WTC11 (cell line): ENCODE data around the gene ITPRID2. TPM values are rescaled to one million over a fixed set of nuclear protein-coding genes. Genes with fewer than 3 reads are reported as not detected.

Experiments used
- ATAC-seq: fragments of 200-7000 bp; cut with Tn5 transposase; 2 replicates; pipeline ENCODE4 v1.10.0; 2021; ENCODE audit warnings: mild to moderate bottlenecking, moderate library complexity
- CTCF ChIA-PET: fragments of 300-600 bp; sonication (Branson Sonifier 250); formaldehyde crosslinking; loops from one replicate; lab custom pipeline; 2021; ENCODE audit warnings: antibody characterized with exemption; lab: Charles Lee
- POLR2A ChIA-PET: fragments of 350-600 bp; sonication (Branson Sonifier 250); formaldehyde crosslinking; loops from one replicate; lab custom pipeline; 2021; ENCODE audit warnings: antibody characterized with exemption; lab: Charles Lee
- DNase-seq: peaks from one replicate; pipeline ENCODE4 v3.0.0; 2021; ENCODE audit warnings: low spot score
- H3K27ac Mint-ChIP-seq: 2 replicates; pipeline ENCODE4 v1.8.0; 2021; ENCODE audit warnings: mixed read lengths
- H3K27me3 Mint-ChIP-seq: 2 replicates; pipeline ENCODE4 v1.8.0; 2021; ENCODE audit warnings: low read depth, mild to moderate bottlenecking, moderate library complexity, mixed read lengths
- H3K36me3 Mint-ChIP-seq: 2 replicates; pipeline ENCODE4 v1.8.0; 2021; ENCODE audit warnings: mixed read lengths
- H3K4me1 Mint-ChIP-seq: 2 replicates; pipeline ENCODE4 v1.8.0; 2022; ENCODE audit warnings: mixed read lengths
- H3K4me3 Mint-ChIP-seq: 2 replicates; pipeline ENCODE4 v1.8.0; 2021; ENCODE audit warnings: mild to moderate bottlenecking, moderate library complexity, mixed read lengths
- H3K9me3 Mint-ChIP-seq: 2 replicates; pipeline ENCODE4 v1.8.0; 2021; ENCODE audit warnings: mixed read lengths
- ATF6 ChIP-seq: sonication (generic); formaldehyde crosslinking; IDR thresholded peaks from 2 replicates; pipeline ENCODE4 v1.8.1; 2023; ENCODE audit warnings: mild to moderate bottlenecking, missing genetic modification reagents
- CREB1 ChIP-seq: sonication (generic); formaldehyde crosslinking; IDR thresholded peaks from 2 replicates; pipeline ENCODE4 v1.8.0; 2023; ENCODE audit warnings: mild to moderate bottlenecking, missing genetic modification reagents
- E2F4 ChIP-seq: sonication (generic); formaldehyde crosslinking; IDR thresholded peaks from 2 replicates; pipeline ENCODE4 v1.8.1; 2022; ENCODE audit warnings: low read depth, mild to moderate bottlenecking, moderate library complexity, missing genetic modification reagents, borderline replicate concordance
- ERG ChIP-seq: fragments of 250-450 bp; sonication (Bioruptor Pico); IDR thresholded peaks from 2 replicates; pipeline ENCODE4 v1.8.0; 2021; ENCODE audit warnings: mild to moderate bottlenecking
- ETV6 ChIP-seq: sonication (generic); formaldehyde crosslinking; IDR thresholded peaks from 2 replicates; pipeline ENCODE4 v1.8.1; 2022; ENCODE audit warnings: mild to moderate bottlenecking, missing genetic modification reagents
- FOXJ3 ChIP-seq: sonication (generic); formaldehyde crosslinking; IDR thresholded peaks from 2 replicates; pipeline ENCODE4 v1.9.0; 2021; ENCODE audit warnings: missing genetic modification reagents, mild to moderate bottlenecking, borderline replicate concordance
- FOXK1 ChIP-seq: sonication (generic); formaldehyde crosslinking; IDR thresholded peaks from 2 replicates; pipeline ENCODE4 v1.8.0; 2022; ENCODE audit warnings: mild to moderate bottlenecking, moderate library complexity, missing genetic modification reagents
- HMGA2 ChIP-seq: fragments of 250-450 bp; sonication (Bioruptor Pico); IDR thresholded peaks from 2 replicates; pipeline ENCODE4 v1.4.0; 2021; ENCODE audit warnings: mild to moderate bottlenecking, moderate library complexity
- JUN ChIP-seq: sonication (generic); formaldehyde crosslinking; IDR thresholded peaks from 2 replicates; pipeline ENCODE4 v1.8.0; 2023; ENCODE audit warnings: mild to moderate bottlenecking, missing genetic modification reagents
- MLX ChIP-seq: sonication (generic); formaldehyde crosslinking; IDR thresholded peaks from 2 replicates; pipeline ENCODE4 v1.8.1; 2023; ENCODE audit warnings: mild to moderate bottlenecking, missing genetic modification reagents, moderate library complexity
- NFATC4 ChIP-seq: fragments of 250-450 bp; sonication (Bioruptor Pico); IDR thresholded peaks from 2 replicates; pipeline ENCODE4 v1.9.0; 2021; ENCODE audit warnings: mild to moderate bottlenecking
- NFE2L1 ChIP-seq: sonication (generic); formaldehyde crosslinking; IDR thresholded peaks from 2 replicates; pipeline ENCODE4 v1.8.1; 2023; ENCODE audit warnings: missing genetic modification reagents
- SMAD3 ChIP-seq: sonication (generic); formaldehyde crosslinking; IDR thresholded peaks from 2 replicates; pipeline ENCODE4 v1.8.0; 2022; ENCODE audit warnings: missing genetic modification reagents, mild to moderate bottlenecking, borderline replicate concordance
- SP1 ChIP-seq: sonication (generic); formaldehyde crosslinking; conservative IDR thresholded peaks from 2 replicates; pipeline ENCODE4 v1.8.1; 2022; ENCODE audit warnings: missing genetic modification reagents
- STAT6 ChIP-seq: sonication (generic); formaldehyde crosslinking; conservative IDR thresholded peaks from 2 replicates; pipeline ENCODE4 v1.8.1; 2023; ENCODE audit warnings: mild to moderate bottlenecking, low read depth, missing genetic modification reagents, moderate library complexity
- TP53 ChIP-seq: sonication (generic); formaldehyde crosslinking; IDR thresholded peaks from 2 replicates; pipeline ENCODE4 v1.8.1; 2023; ENCODE audit warnings: mild to moderate bottlenecking, missing genetic modification reagents
- USF2 ChIP-seq: sonication (generic); formaldehyde crosslinking; IDR thresholded peaks from 2 replicates; pipeline ENCODE4 v1.8.1; 2023; ENCODE audit warnings: mild to moderate bottlenecking, missing genetic modification reagents, moderate library complexity
- ZNF232 ChIP-seq: sonication (generic); formaldehyde crosslinking; IDR thresholded peaks from 2 replicates; pipeline ENCODE4 v1.8.0; 2022; ENCODE audit warnings: mild to moderate bottlenecking, missing genetic modification reagents
- ZNF263 ChIP-seq: sonication (generic); formaldehyde crosslinking; IDR thresholded peaks from 2 replicates; pipeline ENCODE4 v1.8.1; 2022; ENCODE audit warnings: low read depth, mild to moderate bottlenecking, moderate library complexity, missing genetic modification reagents
- ZNF317 ChIP-seq: sonication (generic); formaldehyde crosslinking; IDR thresholded peaks from 2 replicates; pipeline ENCODE4 v1.8.1; 2023; ENCODE audit warnings: low read depth, mild to moderate bottlenecking, moderate library complexity, missing genetic modification reagents, borderline replicate concordance
- ZNF416 ChIP-seq: fragments of 250-450 bp; sonication (Bioruptor Pico); IDR thresholded peaks from 2 replicates; pipeline ENCODE4 v1.9.0; 2021; ENCODE audit warnings: mild to moderate bottlenecking, inconsistent platforms
- ZNF512 ChIP-seq: sonication (generic); formaldehyde crosslinking; IDR thresholded peaks from 2 replicates; pipeline ENCODE4 v1.8.1; 2022; ENCODE audit warnings: missing genetic modification reagents, borderline replicate concordance
- ZNF671 ChIP-seq: fragments of 250-450 bp; sonication (Bioruptor Pico); IDR thresholded peaks from 2 replicates; pipeline ENCODE4 v1.8.0; 2021; ENCODE audit warnings: mild to moderate bottlenecking
- total RNA-seq: library from RNA; stranded (reverse); gene quantifications from 3 replicates; pipeline ENCODE4 v1.2.3, GENCODE V29; 2021

Gene ITPRID2
- total RNA-seq, 1 experiment from 2014 or later: 19.4 TPM

- Mint-ChIP-seq H3K27ac (no peak overlapping the region), H3K36me3 (no peaks in the 10 kb centered on the region), H3K4me1 (peaks cover 34% of the 10 kb centered on the region), H3K9me3 (no peaks in the 10 kb centered on the region), H3K27me3 (no peaks in the 10 kb centered on the region)
- no peak for DNase-seq
- TF ChIP-seq STAT6: no peak
- no peak for TF ChIP-seq JUN (CRISPR knock-in tag)
- TF ChIP-seq FOXJ3 (CRISPR knock-in tag): no peak
- TF ChIP-seq ETV6 (CRISPR knock-in tag): no peak
- TF ChIP-seq NFATC4 (CRISPR knock-in tag): no peak
- no peak for TF ChIP-seq ATF6 (CRISPR knock-in tag)
- no peak for TF ChIP-seq SP1 (CRISPR knock-in tag)
- TF ChIP-seq TP53 (CRISPR knock-in tag): no peak
- TF ChIP-seq ZNF263 (CRISPR knock-in tag): no peak
- no peak for TF ChIP-seq E2F4 (CRISPR knock-in tag)
- no peak for TF ChIP-seq USF2 (CRISPR knock-in tag)
- TF ChIP-seq, all 79 proteins: peak for 0
- ChIA-PET POLR2A (no interaction called here), CTCF (interaction anchor here (0.6 kb wide), 1 partner anchor 102 kb away, joined by 4 read pairs; no protein-coding TSS in a partner anchor)
- H3K4me3 Mint-ChIP-seq: no peak overlapping the region
- ATAC-seq: no peak
Observed at GRCh38 chr2:181851726-181852125, 39.8 kb upstream of the ITPRID2 start.

GRCh38 chr2:181853696-181854095, 37.8 kb upstream of the ITPRID2 start:
- TF ChIP-seq ZNF671 (CRISPR knock-in tag) (no peak), HMGA2 (CRISPR knock-in tag) (no peak), FOXK1 (CRISPR knock-in tag) (no peak), ZNF416 (CRISPR knock-in tag) (no peak), ZNF317 (CRISPR knock-in tag) (no peak), MLX (CRISPR knock-in tag) (no peak), NFE2L1 (no peak), SMAD3 (CRISPR knock-in tag) (no peak), ERG (no peak), ZNF512 (CRISPR knock-in tag) (no peak), ATF6 (CRISPR knock-in tag) (no peak), JUN (CRISPR knock-in tag) (no peak), ZNF232 (CRISPR knock-in tag) (no peak), CREB1 (CRISPR knock-in tag) (no peak)
- TF ChIP-seq, all 79 proteins: peak for 0
- CTCF ChIA-PET: no interaction called here
- H3K4me1 Mint-ChIP-seq: peaks cover 23% of the 10 kb centered on the region

More at GRCh38 chr2:181853696-181854095, 37.8 kb upstream of the ITPRID2 start:
- DNase-seq: no peak
- Mint-ChIP-seq H3K4me3 (no peak overlapping the region), H3K27me3 (no peaks in the 10 kb centered on the region), H3K27ac (no peak overlapping the region), H3K9me3 (no peaks in the 10 kb centered on the region), H3K36me3 (no peaks in the 10 kb centered on the region)
- POLR2A ChIA-PET: no interaction called here
- ATAC-seq: no peak
